Astrocyte (in vitro differentiated cells and primary cell): ENCODE data around the gene CERCAM. TPM values are rescaled to one million over a fixed set of nuclear protein-coding genes. Genes with fewer than 3 reads are reported as not detected.

ENCODE experiments used
- DNase-seq: peaks from one replicate; pipeline ENCODE4 v3.0.0-alpha.2; 2010; ENCODE audit warnings: low read depth
- FAIRE-seq: peaks from 2 replicates; lab custom pipeline; 2011; peaks lifted over from hg19 to GRCh38; lab: Jason Lieb, UNC
- H2AFZ ChIP-seq: 2 replicates; pipeline ENCODE4 v1.6.0; 2012; ENCODE audit warnings: low read depth, low read length, inconsistent platforms
- H3K27ac ChIP-seq: 2 replicates; pipeline ENCODE4 v1.5.1; 2011; ENCODE audit warnings: low read depth, low read length, inconsistent platforms
- H3K27me3 ChIP-seq: 2 replicates; pipeline ENCODE4 v1.6.0; 2011; ENCODE audit warnings: low read length, inconsistent platforms; ENCODE audit not compliant: insufficient read depth
- H3K36me3 ChIP-seq: 2 replicates; pipeline ENCODE4 v1.5.1; 2011; ENCODE audit warnings: low read length, inconsistent platforms; ENCODE audit not compliant: insufficient read depth
- H3K4me1 ChIP-seq: 2 replicates; pipeline ENCODE4 v1.5.1; 2011; ENCODE audit warnings: low read length, inconsistent platforms; ENCODE audit not compliant: insufficient read depth
- H3K4me2 ChIP-seq: 2 replicates; pipeline ENCODE4 v1.6.0; 2012; ENCODE audit warnings: low read length, inconsistent platforms
- H3K4me3 ChIP-seq: 2 replicates; pipeline ENCODE4 v1.5.1; 2011; ENCODE audit warnings: low read depth, mild to moderate bottlenecking, low read length, inconsistent platforms; ENCODE audit not compliant: insufficient read depth
- H3K79me2 ChIP-seq: 2 replicates; pipeline ENCODE4 v1.6.0; 2012; ENCODE audit warnings: mild to moderate bottlenecking, low read length, inconsistent platforms; ENCODE audit not compliant: insufficient read depth
- H3K9ac ChIP-seq: 2 replicates; pipeline ENCODE4 v1.6.0; 2012; ENCODE audit warnings: mild to moderate bottlenecking, low read length, inconsistent platforms
- H3K9me3 ChIP-seq: 2 replicates; pipeline ENCODE4 v1.5.1; 2012; ENCODE audit warnings: low read depth, mild to moderate bottlenecking, low read length, inconsistent platforms; ENCODE audit not compliant: insufficient read depth
- H4K20me1 ChIP-seq: 2 replicates; pipeline ENCODE4 v1.6.0; 2012; ENCODE audit warnings: low read length, inconsistent platforms; ENCODE audit not compliant: insufficient read depth
- H3K27ac Mint-ChIP-seq: one replicate; pipeline ENCODE4 v1.8.0; 2021; ENCODE audit warnings: mild to moderate bottlenecking, mixed read lengths; ENCODE audit not compliant: unreplicated experiment
- H3K27me3 Mint-ChIP-seq: one replicate; pipeline ENCODE4 v1.8.0; 2021; ENCODE audit warnings: low read depth, mixed read lengths; ENCODE audit not compliant: unreplicated experiment
- H3K36me3 Mint-ChIP-seq: one replicate; pipeline ENCODE4 v1.8.0; 2021; ENCODE audit warnings: low read depth, mixed read lengths; ENCODE audit not compliant: unreplicated experiment
- H3K4me1 Mint-ChIP-seq: one replicate; pipeline ENCODE4 v1.8.0; 2021; ENCODE audit warnings: low read depth, mixed read lengths; ENCODE audit not compliant: unreplicated experiment
- H3K4me3 Mint-ChIP-seq: one replicate; pipeline ENCODE4 v1.8.0; 2021; ENCODE audit warnings: mild to moderate bottlenecking, moderate library complexity, mixed read lengths; ENCODE audit not compliant: unreplicated experiment
- H3K9me3 Mint-ChIP-seq: one replicate; pipeline ENCODE4 v1.8.0; 2021; ENCODE audit warnings: mild to moderate bottlenecking, mixed read lengths; ENCODE audit not compliant: unreplicated experiment
- EZH2 ChIP-seq: IDR thresholded peaks from 2 replicates; pipeline ENCODE4 v1.6.1; 2012; ENCODE audit warnings: mild to moderate bottlenecking, low read length, inconsistent platforms; ENCODE audit not compliant: insufficient read depth
- total RNA-seq: library from RNA; stranded (reverse); gene quantifications from 2 replicates; pipeline ENCODE4 v1.2.1, GENCODE V29; 2021
- TF ChIP-seq, protein P1 (sequence below): IDR thresholded peaks from 2 replicates; pipeline ENCODE4 v1.5.1; 2011; ENCODE audit warnings: low read depth, mild to moderate bottlenecking, inconsistent platforms, low read length, moderate library complexity; ENCODE audit not compliant: insufficient read depth

Gene CERCAM
- total RNA-seq, 1 donor from 2014 or later = 66.1 TPM

DNA sequence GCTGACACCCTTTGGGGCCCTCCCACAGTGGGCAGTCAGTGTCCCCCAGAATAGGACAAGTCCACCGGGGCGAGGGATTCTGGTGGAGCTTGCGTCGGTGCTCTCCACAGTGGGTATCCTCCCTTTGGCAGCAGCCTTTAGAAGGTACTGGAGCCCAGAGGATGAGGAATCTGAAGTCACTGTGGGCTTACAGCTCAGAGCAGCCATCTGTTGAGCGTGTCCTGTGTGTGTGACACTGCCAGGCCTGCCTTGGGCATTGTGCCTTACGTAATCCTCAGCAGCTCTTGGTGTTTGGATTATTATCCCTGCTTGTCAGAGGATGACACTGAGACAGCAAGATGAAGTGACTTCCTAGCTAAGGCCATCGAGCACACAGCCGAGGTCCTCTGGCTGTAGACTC, 36.9 kb upstream of the CERCAM start:
- no peak overlapping the region for H3K27ac Mint-ChIP-seq
- H3K79me2 ChIP-seq = no peaks in the 10 kb centered on the region
- no peak overlapping the region for H3K27ac ChIP-seq
- H3K9ac ChIP-seq = no peak overlapping the region
- no peaks in the 10 kb centered on the region for H3K9me3 Mint-ChIP-seq
- H2AFZ ChIP-seq = no peak overlapping the region
- no peaks in the 10 kb centered on the region for H3K27me3 Mint-ChIP-seq
- no peaks in the 10 kb centered on the region for H3K4me1 Mint-ChIP-seq
- H3K4me3 ChIP-seq = no peak overlapping the region
- H3K36me3 ChIP-seq = peaks cover 3% of the 10 kb centered on the region
- DNase-seq = no peak
- peaks cover 3% of the 10 kb centered on the region for H3K4me1 ChIP-seq
- H3K4me2 ChIP-seq = no peak overlapping the region
- no peak overlapping the region for H3K4me3 Mint-ChIP-seq
- no peaks in the 10 kb centered on the region for H3K27me3 ChIP-seq
- H3K36me3 Mint-ChIP-seq = peaks cover 21% of the 10 kb centered on the region
- no peak for TF ChIP-seq EZH2
- TF ChIP-seq, protein P1, sequence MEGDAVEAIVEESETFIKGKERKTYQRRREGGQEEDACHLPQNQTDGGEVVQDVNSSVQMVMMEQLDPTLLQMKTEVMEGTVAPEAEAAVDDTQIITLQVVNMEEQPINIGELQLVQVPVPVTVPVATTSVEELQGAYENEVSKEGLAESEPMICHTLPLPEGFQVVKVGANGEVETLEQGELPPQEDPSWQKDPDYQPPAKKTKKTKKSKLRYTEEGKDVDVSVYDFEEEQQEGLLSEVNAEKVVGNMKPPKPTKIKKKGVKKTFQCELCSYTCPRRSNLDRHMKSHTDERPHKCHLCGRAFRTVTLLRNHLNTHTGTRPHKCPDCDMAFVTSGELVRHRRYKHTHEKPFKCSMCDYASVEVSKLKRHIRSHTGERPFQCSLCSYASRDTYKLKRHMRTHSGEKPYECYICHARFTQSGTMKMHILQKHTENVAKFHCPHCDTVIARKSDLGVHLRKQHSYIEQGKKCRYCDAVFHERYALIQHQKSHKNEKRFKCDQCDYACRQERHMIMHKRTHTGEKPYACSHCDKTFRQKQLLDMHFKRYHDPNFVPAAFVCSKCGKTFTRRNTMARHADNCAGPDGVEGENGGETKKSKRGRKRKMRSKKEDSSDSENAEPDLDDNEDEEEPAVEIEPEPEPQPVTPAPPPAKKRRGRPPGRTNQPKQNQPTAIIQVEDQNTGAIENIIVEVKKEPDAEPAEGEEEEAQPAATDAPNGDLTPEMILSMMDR = no peak
- FAIRE-seq = no peak
- peaks cover 63% of the 10 kb centered on the region for H4K20me1 ChIP-seq
- H3K9me3 ChIP-seq = no peaks in the 10 kb centered on the region

DNA sequence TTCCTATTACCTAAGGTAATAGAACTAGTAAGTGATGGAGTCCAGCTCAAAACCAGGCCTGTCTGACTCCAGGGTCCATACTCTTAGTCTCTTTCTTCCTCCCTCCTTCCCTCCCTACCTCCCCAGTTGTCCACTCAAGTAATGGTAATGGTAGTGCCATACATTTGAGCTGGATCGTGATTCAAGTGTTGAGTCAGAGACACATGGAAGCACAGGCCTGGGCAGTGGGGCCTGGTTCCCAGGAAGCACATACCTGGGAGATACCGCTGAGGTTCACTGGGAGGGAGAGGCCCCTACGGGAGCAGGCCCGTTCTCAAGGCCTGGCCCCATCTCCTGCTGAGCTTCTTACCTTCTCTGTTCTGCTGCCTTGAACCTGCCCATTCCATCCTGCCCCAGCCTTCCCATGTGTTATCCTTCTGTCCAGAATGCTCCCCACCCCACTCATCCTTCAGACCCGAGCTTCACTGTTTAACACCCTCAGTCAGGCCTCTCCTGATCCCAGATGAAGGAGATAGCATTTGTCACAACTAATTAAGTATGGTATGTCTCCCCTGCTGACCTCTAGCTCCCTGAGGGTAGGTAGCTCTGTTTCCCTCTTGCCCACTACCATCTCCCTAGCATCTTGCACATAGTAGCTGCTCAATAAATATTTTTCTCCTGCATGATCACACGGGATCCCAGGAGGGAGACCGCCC, 35.7 kb upstream of the CERCAM start:
- no peak for FAIRE-seq
- H4K20me1 ChIP-seq = peaks cover 70% of the 10 kb centered on the region
- peaks cover 23% of the 10 kb centered on the region for H3K36me3 Mint-ChIP-seq
- H3K4me2 ChIP-seq = no peak overlapping the region
- no peak for TF ChIP-seq EZH2
- TF ChIP-seq, protein P1 = no peak
- H3K4me1 Mint-ChIP-seq = no peaks in the 10 kb centered on the region
- no peaks in the 10 kb centered on the region for H3K27me3 ChIP-seq
- no peaks in the 10 kb centered on the region for H3K9me3 Mint-ChIP-seq
- no peak overlapping the region for H3K4me3 ChIP-seq
- no peak overlapping the region for H3K27ac ChIP-seq
- H3K4me1 ChIP-seq = peaks cover 3% of the 10 kb centered on the region
- H3K9ac ChIP-seq = no peak overlapping the region
- H3K4me3 Mint-ChIP-seq = no peak overlapping the region
- H3K36me3 ChIP-seq = peaks cover 8% of the 10 kb centered on the region
- no peaks in the 10 kb centered on the region for H3K9me3 ChIP-seq
- no peak for DNase-seq
- no peaks in the 10 kb centered on the region for H3K79me2 ChIP-seq
- H3K27me3 Mint-ChIP-seq = no peaks in the 10 kb centered on the region
- no peak overlapping the region for H3K27ac Mint-ChIP-seq
- H2AFZ ChIP-seq = no peak overlapping the region
